RCC 7860 (cell line): ENCODE data around the gene DBR1.

ENCODE experiments used
- DNase-seq: peaks from one replicate; pipeline ENCODE4 v3.0.0-alpha.2; 2015; ENCODE audit warnings: low spot score
- FAIRE-seq: peaks from 2 replicates; lab custom pipeline; 2012; peaks lifted over from hg19 to GRCh38; lab: Jason Lieb, UNC

Gene DBR1

GRCh38 chr3:138125548-138126221 lies 49.0 kb downstream of the DBR1 start:
- DNase-seq (no peak), FAIRE-seq (no peak)

DNA sequence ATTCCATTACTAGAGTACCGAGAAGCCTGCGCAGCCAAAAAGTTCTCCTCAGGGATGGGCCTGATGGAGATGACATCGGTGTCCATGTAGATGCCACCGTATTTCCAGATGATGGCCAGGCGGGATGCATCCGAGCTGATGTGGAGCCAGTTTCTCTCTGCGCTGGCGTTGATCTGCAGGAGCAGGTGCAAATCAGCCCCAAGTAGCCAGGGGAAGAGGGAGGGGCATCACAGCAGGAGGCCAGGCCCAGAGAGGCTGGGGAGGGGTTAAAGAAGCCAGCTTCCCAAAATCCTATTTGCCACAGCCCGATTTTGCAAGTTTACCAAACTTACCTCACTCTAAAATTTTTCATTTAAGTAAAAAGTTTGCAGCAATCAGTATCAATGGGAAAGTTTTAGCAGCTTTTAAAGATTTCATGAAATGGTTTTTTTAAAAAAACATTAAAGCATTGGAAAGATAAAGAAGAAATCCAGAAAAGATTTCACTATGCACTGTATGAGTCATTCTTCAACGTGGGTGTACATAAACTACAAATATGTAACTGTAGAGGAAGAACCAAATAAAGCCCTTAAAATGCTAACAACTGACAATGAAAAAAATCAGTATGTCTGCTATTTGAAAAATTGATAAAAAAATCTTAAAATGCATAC lies 49.9 kb downstream of the DBR1 start:
- FAIRE-seq = no peak
- no peak for DNase-seq

- FAIRE-seq (no peak), DNase-seq (no peak)
Measured at GRCh38 chr3:138124188-138124587, 50.5 kb downstream of the DBR1 start.

DNA sequence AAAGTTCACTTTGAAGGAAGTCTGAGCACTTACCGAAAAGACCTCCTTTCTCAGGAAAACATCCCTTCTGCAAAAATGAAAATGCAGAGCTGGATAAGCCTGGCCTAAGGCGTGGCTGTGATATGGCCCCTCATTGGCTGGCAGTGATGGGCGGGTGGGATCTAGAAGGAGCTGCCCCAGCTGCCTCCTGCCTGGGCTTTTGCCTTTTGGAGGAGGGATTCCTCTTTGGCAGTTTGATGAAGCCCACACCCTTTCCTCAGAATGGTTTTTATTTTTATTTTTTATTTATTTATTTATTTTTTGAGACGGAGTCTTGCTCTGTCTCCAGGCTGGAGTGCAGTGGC lies 55.3 kb downstream of the DBR1 start:
- FAIRE-seq = no peak

GRCh38 chr3:138118612-138119422 lies 55.9 kb downstream of the DBR1 start:
- FAIRE-seq = peak; percentile 40
- peak; percentile 58 for DNase-seq

More for the DNA sequence above, 55.3 kb downstream of the DBR1 start:
- no peak for DNase-seq

- DNase-seq = peak; percentile 68
- no peak for FAIRE-seq
Measured at GRCh38 chr3:138114988-138115971, 59.4 kb downstream of the DBR1 start, which contains the start of gene DZIP1L. Gene DZIP1L, minus strand, starts transcription at chr3:138115608. Its CDS starts 11,637 bp downstream, at chr3:138103971.

DNA sequence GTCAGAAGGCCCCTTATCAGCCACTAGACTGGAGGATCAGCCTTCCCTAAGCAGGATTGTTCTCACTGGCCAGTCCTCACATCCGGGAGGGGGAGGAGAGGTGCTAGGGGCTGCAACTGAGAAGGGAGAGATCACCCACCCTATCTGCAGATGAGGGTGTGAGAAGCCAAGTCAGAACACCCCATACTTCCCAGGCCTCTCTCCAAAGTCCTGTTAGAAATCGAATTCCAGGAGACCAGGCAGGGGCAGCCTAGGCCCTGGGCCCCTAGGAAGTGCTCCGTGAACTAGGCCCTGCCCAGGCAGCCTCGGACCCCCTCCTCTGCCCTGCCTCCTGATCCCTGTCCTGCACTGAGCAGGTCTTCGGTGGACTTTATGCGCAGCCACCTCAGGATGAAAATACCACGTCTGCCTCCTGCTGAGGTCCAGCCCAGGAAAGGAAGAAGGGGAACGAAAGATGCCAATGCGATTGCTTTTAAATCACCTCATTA lies 60.2 kb downstream of the DBR1 start:
- DNase-seq (peak; percentile 64), FAIRE-seq (no peak)

DNA sequence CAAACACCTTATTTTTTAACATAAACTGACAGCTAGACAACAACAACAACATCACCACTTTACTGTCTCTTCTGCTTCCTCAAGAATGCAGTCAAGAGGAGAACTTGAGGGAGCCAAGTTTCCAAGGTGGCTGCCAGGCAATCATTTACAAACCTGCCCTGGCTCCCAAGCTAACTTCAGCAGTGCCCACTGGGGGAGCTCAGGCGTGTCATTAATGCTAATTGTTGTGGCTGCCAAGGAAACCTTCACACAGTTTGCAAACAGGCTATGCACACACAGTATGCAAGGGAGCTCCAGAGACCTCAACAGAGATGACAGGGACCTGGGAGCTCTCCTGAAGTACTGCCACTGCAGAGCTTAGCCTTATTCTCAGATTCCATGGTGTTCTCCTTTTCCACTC lies 61.4 kb downstream of the DBR1 start:
- peak; percentile 84 for FAIRE-seq
- peak; percentile 85 for DNase-seq

DNA sequence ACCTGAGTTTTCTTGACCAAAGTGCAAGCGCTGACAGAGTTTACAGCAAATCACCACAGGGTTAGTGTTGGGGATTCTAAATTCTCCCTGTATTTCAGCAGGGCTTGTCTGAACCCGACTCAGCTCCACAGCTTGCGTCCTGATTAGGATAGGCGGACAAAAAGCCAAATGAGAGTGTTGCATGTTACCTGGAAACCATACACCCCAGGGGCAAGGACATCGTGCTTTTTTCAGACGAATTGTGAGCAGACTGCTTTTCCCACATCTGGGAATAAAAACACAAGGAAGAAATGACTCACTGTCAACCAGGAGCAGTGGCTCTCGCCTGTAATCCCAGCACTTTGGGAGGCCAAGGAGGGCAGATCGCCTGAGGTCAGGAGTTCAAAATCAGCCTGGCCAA lies 62.4 kb downstream of the DBR1 start:
- FAIRE-seq (no peak), DNase-seq (peak; percentile 10)
